HG02623 (cell line): ENCODE results near the gene RAB33B.

ENCODE experiments used
- ATAC-seq: cut with Tn5 transposase; IDR thresholded peaks from one replicate; pipeline ENCODE4 v1.9.1; 2021; ENCODE audit warnings: moderate library complexity; ENCODE audit not compliant: unreplicated experiment

RAB33B gene

GRCh38 chr4:139503622-139504166, 49.8 kb downstream of the RAB33B start:
- no peak for ATAC-seq

- ATAC-seq = no peak
Observed at GRCh38 chr4:139506774-139507173, 52.9 kb downstream of the RAB33B start.

- ATAC-seq = no peak
Observed at GRCh38 chr4:139508581-139509237, 54.8 kb downstream of the RAB33B start.

- no peak for ATAC-seq
Observed at GRCh38 chr4:139509727-139510410, 55.9 kb downstream of the RAB33B start.

GRCh38 chr4:139511320-139511719, 57.4 kb downstream of the RAB33B start:
- no peak for ATAC-seq

GRCh38 chr4:139514382-139515059, 60.6 kb downstream of the RAB33B start:
- no peak for ATAC-seq

- no peak for ATAC-seq
Observed at GRCh38 chr4:139515531-139515958, 61.6 kb downstream of the RAB33B start.

GRCh38 chr4:139521754-139522401, 68.0 kb downstream of the RAB33B start:
- ATAC-seq = no peak

GRCh38 chr4:139522457-139522856, 68.5 kb downstream of the RAB33B start:
- ATAC-seq = no peak

GRCh38 chr4:139523076-139523475, 69.2 kb downstream of the RAB33B start:
- no peak for ATAC-seq

- ATAC-seq = no peak
Observed at GRCh38 chr4:139524062-139524631, 70.2 kb downstream of the RAB33B start.

GRCh38 chr4:139525414-139525813, 71.5 kb downstream of the RAB33B start:
- ATAC-seq = no peak
